ENCODE results near the gene ZNF532.
"Not testable (repeated sequence)": the region's sequence is repeated elsewhere in the genome, so short reads cannot be mapped to it uniquely, and the experiment has no call there.

The ZNF532 gene

GRCh38 chr18:58915006-58915799, 50.5 kb downstream of the ZNF532 start:
- Mint-ChIP-seq H3K4me1 (peaks cover 7% of the 10 kb centered on the region), H3K9me3 (no peaks in the 10 kb centered on the region), H3K27me3 (peaks cover 25% of the 10 kb centered on the region), H3K27ac (no peak overlapping the region), H3K36me3 (no peaks in the 10 kb centered on the region), H3K4me3 (no peak overlapping the region)
- DNase-seq, result no peak
- CTCF ChIA-PET, result no interaction called here

DNA sequence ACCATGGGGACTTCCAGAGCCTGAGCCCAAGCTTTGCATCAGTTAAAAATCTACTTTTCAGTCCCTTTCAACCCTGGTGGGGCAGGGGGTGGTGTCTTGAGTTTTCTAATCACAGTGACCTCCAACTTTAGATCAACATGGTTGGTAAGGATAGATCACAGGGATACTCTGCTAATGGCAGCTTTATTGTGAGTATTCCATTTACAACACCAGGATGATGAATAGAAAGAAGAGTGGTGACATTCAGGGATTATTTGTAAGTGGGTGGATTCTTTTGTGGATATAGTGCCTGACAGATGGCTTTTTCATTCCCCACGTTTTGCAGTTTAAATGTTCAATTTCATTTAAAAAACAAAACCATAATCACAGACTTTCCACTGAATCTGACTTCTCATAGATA, 51.3 kb downstream of the ZNF532 start:
- Mint-ChIP-seq H3K27me3 (peaks cover 22% of the 10 kb centered on the region), H3K4me3 (no peak overlapping the region), H3K36me3 (no peaks in the 10 kb centered on the region), H3K27ac (no peak overlapping the region), H3K4me1 (peaks cover 7% of the 10 kb centered on the region), H3K9me3 (no peaks in the 10 kb centered on the region)
- no peak for DNase-seq
- CTCF ChIA-PET, result no interaction called here

- H3K4me1 Mint-ChIP-seq, DNase-seq, H3K36me3 Mint-ChIP-seq, CTCF ChIA-PET, H3K27ac Mint-ChIP-seq, H3K4me3 Mint-ChIP-seq, H3K9me3 Mint-ChIP-seq: not testable (repeated sequence)
- H3K27me3 Mint-ChIP-seq, result peaks cover 14% of the 10 kb centered on the region
Measured at GRCh38 chr18:58919934-58920333, 55.3 kb downstream of the ZNF532 start.

- Mint-ChIP-seq H3K4me1 (no peaks in the 10 kb centered on the region), H3K4me3 (no peak overlapping the region), H3K9me3 (no peaks in the 10 kb centered on the region), H3K36me3 (no peaks in the 10 kb centered on the region), H3K27ac (no peak overlapping the region), H3K27me3 (peaks cover 4% of the 10 kb centered on the region)
- no peak for DNase-seq
- CTCF ChIA-PET, result no interaction called here
Measured at GRCh38 chr18:58922995-58923394, 58.3 kb downstream of the ZNF532 start.

- no peak for DNase-seq
- Mint-ChIP-seq H3K4me3 (no peak overlapping the region), H3K27me3 (peaks cover 10% of the 10 kb centered on the region), H3K4me1 (no peaks in the 10 kb centered on the region), H3K9me3 (no peaks in the 10 kb centered on the region), H3K27ac (no peak overlapping the region), H3K36me3 (no peaks in the 10 kb centered on the region)
- CTCF ChIA-PET, result no interaction called here
Measured at GRCh38 chr18:58924473-58924872, 59.8 kb downstream of the ZNF532 start.

DNA sequence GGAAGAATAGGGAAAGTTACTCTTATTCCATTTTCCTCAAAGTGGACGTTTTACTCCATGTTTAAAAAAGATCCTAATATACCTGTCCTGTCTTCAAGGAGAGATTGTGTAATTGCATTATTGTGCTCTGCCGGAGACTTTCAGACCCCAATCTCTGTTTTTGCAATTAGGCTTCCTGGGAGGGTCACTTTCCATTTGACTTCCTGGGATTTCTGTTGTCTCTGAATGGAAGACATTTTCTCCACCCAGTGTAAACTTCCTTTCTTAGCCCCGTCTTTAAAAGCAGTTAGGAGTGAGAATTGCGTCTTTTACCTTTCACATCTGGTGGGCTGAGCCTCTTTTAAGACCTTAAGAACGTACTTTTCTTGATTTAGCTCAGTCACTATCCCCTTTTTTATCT, 63.0 kb downstream of the ZNF532 start:
- CTCF ChIA-PET, result no interaction called here
- H3K36me3 Mint-ChIP-seq, result no peaks in the 10 kb centered on the region
- peaks cover 14% of the 10 kb centered on the region for H3K27me3 Mint-ChIP-seq
- no peak for DNase-seq
- no peaks in the 10 kb centered on the region for H3K9me3 Mint-ChIP-seq
- no peak overlapping the region for H3K27ac Mint-ChIP-seq
- no peaks in the 10 kb centered on the region for H3K4me1 Mint-ChIP-seq
- no peak overlapping the region for H3K4me3 Mint-ChIP-seq

GRCh38 chr18:58928386-58928785, 63.7 kb downstream of the ZNF532 start:
- Mint-ChIP-seq H3K4me1 (no peaks in the 10 kb centered on the region), H3K27ac (no peak overlapping the region), H3K27me3 (peaks cover 10% of the 10 kb centered on the region), H3K4me3 (no peak overlapping the region), H3K9me3 (no peaks in the 10 kb centered on the region), H3K36me3 (no peaks in the 10 kb centered on the region)
- DNase-seq, result no peak
- CTCF ChIA-PET, result no interaction called here

DNA sequence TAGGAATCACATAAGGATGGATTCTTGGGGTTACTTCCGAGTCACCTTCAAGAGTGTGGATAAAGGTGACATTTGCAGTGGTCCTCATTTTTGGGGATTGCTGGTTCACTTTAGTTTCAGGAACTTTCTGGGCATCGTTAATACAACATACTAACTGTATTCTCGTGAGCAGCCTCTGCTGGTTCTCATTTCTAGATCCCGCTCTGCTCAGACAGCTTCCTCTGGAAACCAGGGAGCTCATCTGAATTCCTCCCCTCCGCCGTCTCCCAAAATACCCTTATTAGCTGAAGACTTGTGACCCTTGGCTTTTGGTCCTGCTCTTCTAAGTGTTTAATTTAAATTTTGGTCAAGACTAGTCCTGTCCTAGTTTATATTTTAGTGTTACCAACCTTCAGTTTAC, 64.5 kb downstream of the ZNF532 start:
- CTCF ChIA-PET, result no interaction called here
- no peak overlapping the region for H3K4me3 Mint-ChIP-seq
- peaks cover 10% of the 10 kb centered on the region for H3K27me3 Mint-ChIP-seq
- no peaks in the 10 kb centered on the region for H3K9me3 Mint-ChIP-seq
- H3K36me3 Mint-ChIP-seq, result no peaks in the 10 kb centered on the region
- H3K27ac Mint-ChIP-seq, result no peak overlapping the region
- no peaks in the 10 kb centered on the region for H3K4me1 Mint-ChIP-seq
- no peak for DNase-seq

GRCh38 chr18:58934356-58934755, 69.7 kb downstream of the ZNF532 start:
- no peaks in the 10 kb centered on the region for H3K9me3 Mint-ChIP-seq
- peaks cover 4% of the 10 kb centered on the region for H3K27me3 Mint-ChIP-seq
- DNase-seq, result no peak
- no peak overlapping the region for H3K27ac Mint-ChIP-seq
- H3K4me1 Mint-ChIP-seq, result no peaks in the 10 kb centered on the region
- no peaks in the 10 kb centered on the region for H3K36me3 Mint-ChIP-seq
- no peak overlapping the region for H3K4me3 Mint-ChIP-seq
- CTCF ChIA-PET, result no interaction called here

- Mint-ChIP-seq H3K27ac (no peak overlapping the region), H3K4me3 (no peak overlapping the region), H3K36me3 (no peaks in the 10 kb centered on the region), H3K27me3 (peaks cover 3% of the 10 kb centered on the region), H3K4me1 (no peaks in the 10 kb centered on the region), H3K9me3 (no peaks in the 10 kb centered on the region)
- no peak for DNase-seq
- CTCF ChIA-PET, result no interaction called here
Measured at GRCh38 chr18:58934933-58935577, 70.4 kb downstream of the ZNF532 start.

DNA sequence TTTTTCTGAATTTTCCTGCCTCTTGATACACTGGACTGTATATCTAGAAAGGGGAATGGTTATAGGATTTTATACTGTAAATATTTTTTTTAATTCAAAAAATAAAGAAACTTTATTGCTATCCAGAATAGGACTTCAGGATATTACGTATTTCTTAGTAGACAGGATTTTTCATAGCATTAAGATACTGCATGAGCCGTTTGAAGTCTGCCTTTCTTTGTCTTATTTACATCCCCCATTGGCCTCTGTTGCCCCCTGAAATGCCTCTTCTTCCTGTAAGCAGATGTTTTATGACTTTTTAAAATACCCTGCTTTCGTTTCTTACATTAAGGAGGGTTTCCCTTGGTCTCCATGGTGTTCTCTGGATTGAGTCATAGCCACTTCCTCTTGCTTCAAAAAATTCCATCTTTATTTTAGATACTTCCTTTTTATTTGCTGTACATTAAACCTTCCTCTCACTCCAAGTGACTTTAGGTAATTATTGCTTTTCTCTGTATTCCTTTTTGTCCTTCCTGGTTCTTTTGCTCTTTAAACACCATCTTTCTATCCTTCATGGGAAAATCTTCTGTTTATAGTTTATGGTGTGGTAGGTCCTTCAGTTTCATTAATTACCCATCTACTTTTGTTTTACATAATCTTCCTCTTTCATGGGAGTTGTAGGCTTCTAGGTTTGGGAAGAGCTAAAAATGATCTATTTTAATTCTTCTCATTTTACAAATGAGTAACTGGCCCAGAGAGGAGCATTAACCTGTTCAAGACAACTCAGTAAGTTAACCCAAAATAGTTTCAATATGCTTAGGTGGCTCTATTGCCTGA, 72.6 kb downstream of the ZNF532 start:
- H3K4me1 Mint-ChIP-seq, result no peaks in the 10 kb centered on the region
- no peak overlapping the region for H3K27ac Mint-ChIP-seq
- CTCF ChIA-PET, result no interaction called here
- H3K27me3 Mint-ChIP-seq, result peaks cover 6% of the 10 kb centered on the region
- H3K4me3 Mint-ChIP-seq, result no peak overlapping the region
- no peaks in the 10 kb centered on the region for H3K9me3 Mint-ChIP-seq
- no peak for DNase-seq
- no peaks in the 10 kb centered on the region for H3K36me3 Mint-ChIP-seq

DNA sequence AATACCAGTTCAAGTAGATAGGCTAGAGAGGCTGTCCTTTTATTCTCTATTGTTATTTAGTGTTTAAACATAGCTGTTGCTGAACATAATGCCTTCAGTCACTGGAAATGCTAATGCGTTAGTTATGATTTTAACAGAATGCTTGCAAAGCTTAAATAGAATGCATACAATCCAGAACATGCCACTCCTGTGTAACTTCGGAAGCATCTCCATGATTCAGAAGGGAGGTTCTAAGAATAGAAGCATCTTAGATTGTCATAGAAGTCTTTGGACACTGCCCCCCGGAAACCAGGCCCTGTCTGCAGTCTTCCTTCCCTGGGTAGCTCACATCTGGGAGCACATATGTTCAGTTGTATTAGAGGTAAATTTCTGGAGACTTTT, 73.2 kb downstream of the ZNF532 start:
- no peak for DNase-seq
- Mint-ChIP-seq H3K4me3 (no peak overlapping the region), H3K4me1 (no peaks in the 10 kb centered on the region), H3K9me3 (no peaks in the 10 kb centered on the region), H3K36me3 (no peaks in the 10 kb centered on the region), H3K27me3 (peaks cover 6% of the 10 kb centered on the region), H3K27ac (no peak overlapping the region)
- CTCF ChIA-PET, result no interaction called here

GRCh38 chr18:58941426-58942099, 76.9 kb downstream of the ZNF532 start:
- CTCF ChIA-PET, result no interaction called here
- H3K4me1 Mint-ChIP-seq, result no peaks in the 10 kb centered on the region
- H3K36me3 Mint-ChIP-seq, result no peaks in the 10 kb centered on the region
- H3K27ac Mint-ChIP-seq, result no peak overlapping the region
- DNase-seq, result no peak
- H3K9me3 Mint-ChIP-seq, result no peaks in the 10 kb centered on the region
- peaks cover 6% of the 10 kb centered on the region for H3K27me3 Mint-ChIP-seq
- H3K4me3 Mint-ChIP-seq, result no peak overlapping the region

GRCh38 chr18:58943896-58944295, 79.2 kb downstream of the ZNF532 start:
- no peak for DNase-seq
- no peak overlapping the region for H3K4me3 Mint-ChIP-seq
- H3K27me3 Mint-ChIP-seq, result peaks cover 10% of the 10 kb centered on the region
- H3K4me1 Mint-ChIP-seq, result no peaks in the 10 kb centered on the region
- H3K9me3 Mint-ChIP-seq, result no peaks in the 10 kb centered on the region
- CTCF ChIA-PET, result no interaction called here
- H3K36me3 Mint-ChIP-seq, result no peaks in the 10 kb centered on the region
- no peak overlapping the region for H3K27ac Mint-ChIP-seq
